HCT116 (cell line): ENCODE results near the gene TXNDC17.

Experiments
- CBX3 ChIP-seq: IDR thresholded peaks from 2 replicates; pipeline ENCODE4 v1.6.1; 2012; ENCODE audit warnings: low read depth
- EGR1 ChIP-seq: IDR thresholded peaks from 2 replicates; pipeline ENCODE4 v1.6.1; 2012; ENCODE audit warnings: low read depth
- JUND ChIP-seq: IDR thresholded peaks from 2 replicates; pipeline ENCODE4 v1.6.1; 2012
- TCF7L2 ChIP-seq: IDR thresholded peaks from 2 replicates; pipeline ENCODE4 v1.7.0; 2011; ENCODE audit warnings: borderline replicate concordance, inconsistent platforms; ENCODE audit not compliant: insufficient read depth, insufficient read length; ENCODE audit errors: extremely low read depth
- ZBTB33 ChIP-seq: IDR thresholded peaks from 2 replicates; pipeline ENCODE4 v1.6.1; 2011; ENCODE audit warnings: mild to moderate bottlenecking, low read length, moderate library complexity; ENCODE audit not compliant: insufficient replicate concordance; ENCODE audit errors: extremely low read depth
- TF ChIP-seq, protein P1 (sequence below), 3 experiments: fragments of 200-600 bp in 1 of 3; sonication (generic) in 1 of 3; IDR thresholded peaks in 2 of 3; conservative IDR thresholded peaks in 1 of 3; 2 replicates each; pipeline ENCODE4 v1.5.1; 2012 to 2017; ENCODE audit warnings: low read depth in 2 of 3, low read length in 2 of 3, antibody characterized with exemption in 1 of 3, borderline replicate concordance in 1 of 3, control low read depth in 1 of 3, mild to moderate bottlenecking in 1 of 3, mixed read lengths in 1 of 3, mixed run types in 1 of 3, moderate library complexity in 1 of 3; ENCODE audit not compliant: insufficient read depth in 1 of 3

GRCh38 chr17:6639014-6639585 is 1.8 kb upstream of the TXNDC17 start:
- TF ChIP-seq, protein P1, sequence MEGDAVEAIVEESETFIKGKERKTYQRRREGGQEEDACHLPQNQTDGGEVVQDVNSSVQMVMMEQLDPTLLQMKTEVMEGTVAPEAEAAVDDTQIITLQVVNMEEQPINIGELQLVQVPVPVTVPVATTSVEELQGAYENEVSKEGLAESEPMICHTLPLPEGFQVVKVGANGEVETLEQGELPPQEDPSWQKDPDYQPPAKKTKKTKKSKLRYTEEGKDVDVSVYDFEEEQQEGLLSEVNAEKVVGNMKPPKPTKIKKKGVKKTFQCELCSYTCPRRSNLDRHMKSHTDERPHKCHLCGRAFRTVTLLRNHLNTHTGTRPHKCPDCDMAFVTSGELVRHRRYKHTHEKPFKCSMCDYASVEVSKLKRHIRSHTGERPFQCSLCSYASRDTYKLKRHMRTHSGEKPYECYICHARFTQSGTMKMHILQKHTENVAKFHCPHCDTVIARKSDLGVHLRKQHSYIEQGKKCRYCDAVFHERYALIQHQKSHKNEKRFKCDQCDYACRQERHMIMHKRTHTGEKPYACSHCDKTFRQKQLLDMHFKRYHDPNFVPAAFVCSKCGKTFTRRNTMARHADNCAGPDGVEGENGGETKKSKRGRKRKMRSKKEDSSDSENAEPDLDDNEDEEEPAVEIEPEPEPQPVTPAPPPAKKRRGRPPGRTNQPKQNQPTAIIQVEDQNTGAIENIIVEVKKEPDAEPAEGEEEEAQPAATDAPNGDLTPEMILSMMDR (IDR thresholded peaks at IDR 0.05 in 2 of 3, conservative IDR thresholded peaks at IDR 0.05 in 1 of 3; ENCODE audit: borderline replicate concordance in 1 of 3, insufficient read depth in 1 of 3, low read depth in 2 of 3, low read length in 2 of 3), result no peak
- no peak for TF ChIP-seq CBX3
- TF ChIP-seq ZBTB33, result no peak
- no peak for TF ChIP-seq EGR1
- no peak for TF ChIP-seq TCF7L2
- TF ChIP-seq JUND, result no peak
